Measurements from ENCODE around the gene AMH.

The AMH gene

GRCh38 chr19:2286402-2287140, 37.4 kb downstream of the AMH start:
- peaks cover 4 to 19% of the 10 kb centered on the region in 2 donors for H3K4me1 ChIP-seq (ENCODE audit: control insufficient read depth in 2 of 2, insufficient read depth in 2 of 2, low read length in 2 of 2)
- H3K9me3 ChIP-seq (ENCODE audit: control insufficient read depth in 2 of 2, low read length in 2 of 2), result no peaks in the 10 kb centered on the region
- H3K27ac ChIP-seq (ENCODE audit: low read depth in 2 of 2, low read length in 2 of 2), result no peak overlapping the region
- H3K4me3 ChIP-seq (ENCODE audit: low read length in 2 of 2), result no peak overlapping the region
- no peaks in the 10 kb centered on the region for H3K36me3 ChIP-seq (ENCODE audit: control insufficient read depth in 2 of 2, insufficient read depth in 2 of 2, low read length in 2 of 2)
- H3K9ac ChIP-seq (ENCODE audit: low read depth in 1 of 2, low read length in 2 of 2), result no peak overlapping the region
- peaks cover 17 to 43% of the 10 kb centered on the region in 2 donors for H3K27me3 ChIP-seq (ENCODE audit: control insufficient read depth in 2 of 2, insufficient read depth in 2 of 2, low read length in 2 of 2)

GRCh38 chr19:2287585-2288337, 38.6 kb downstream of the AMH start:
- Histone ChIP-seq H3K4me1 (ENCODE audit: control insufficient read depth in 2 of 2, insufficient read depth in 2 of 2, low read length in 2 of 2) (peaks cover 0 to 14% of the 10 kb centered on the region in 2 donors), H3K27me3 (ENCODE audit: control insufficient read depth in 2 of 2, insufficient read depth in 2 of 2, low read length in 2 of 2) (peaks cover 21 to 46% of the 10 kb centered on the region in 2 donors)

GRCh38 chr19:2288338-2288817, 39.3 kb downstream of the AMH start:
- peak overlapping the region in 1 of 2 donors; percentile 76 for H3K27ac ChIP-seq (ENCODE audit: low read depth in 2 of 2, low read length in 2 of 2)
- H3K9ac ChIP-seq (ENCODE audit: low read depth in 1 of 2, low read length in 2 of 2), result no peak overlapping the region
- H3K4me3 ChIP-seq (ENCODE audit: low read length in 2 of 2), result no peak overlapping the region
- H3K9me3 ChIP-seq (ENCODE audit: control insufficient read depth in 2 of 2, low read length in 2 of 2), result no peaks in the 10 kb centered on the region
- no peaks in the 10 kb centered on the region for H3K36me3 ChIP-seq (ENCODE audit: control insufficient read depth in 2 of 2, insufficient read depth in 2 of 2, low read length in 2 of 2)
- peaks cover 0 to 14% of the 10 kb centered on the region in 2 donors for H3K4me1 ChIP-seq (ENCODE audit: control insufficient read depth in 2 of 2, insufficient read depth in 2 of 2, low read length in 2 of 2)
- peaks cover 21 to 46% of the 10 kb centered on the region in 2 donors for H3K27me3 ChIP-seq (ENCODE audit: control insufficient read depth in 2 of 2, insufficient read depth in 2 of 2, low read length in 2 of 2)

More at GRCh38 chr19:2287585-2288337, 38.6 kb downstream of the AMH start:
- no peaks in the 10 kb centered on the region for H3K36me3 ChIP-seq (ENCODE audit: control insufficient read depth in 2 of 2, insufficient read depth in 2 of 2, low read length in 2 of 2)
- H3K9ac ChIP-seq (ENCODE audit: low read depth in 1 of 2, low read length in 2 of 2), result no peak overlapping the region
- no peak overlapping the region for H3K27ac ChIP-seq (ENCODE audit: low read depth in 2 of 2, low read length in 2 of 2)
- H3K9me3 ChIP-seq (ENCODE audit: control insufficient read depth in 2 of 2, low read length in 2 of 2), result no peaks in the 10 kb centered on the region
- no peak overlapping the region for H3K4me3 ChIP-seq (ENCODE audit: low read length in 2 of 2)

- Histone ChIP-seq H3K36me3 (ENCODE audit: control insufficient read depth in 2 of 2, insufficient read depth in 2 of 2, low read length in 2 of 2) (no peaks in the 10 kb centered on the region), H3K4me3 (ENCODE audit: low read length in 2 of 2) (peak overlapping the region in 1 of 2 donors; percentile 33), H3K27me3 (ENCODE audit: control insufficient read depth in 2 of 2, insufficient read depth in 2 of 2, low read length in 2 of 2) (peaks cover 25 to 50% of the 10 kb centered on the region in 2 donors), H3K9ac (ENCODE audit: low read depth in 1 of 2, low read length in 2 of 2) (no peak overlapping the region), H3K27ac (ENCODE audit: low read depth in 2 of 2, low read length in 2 of 2) (peak overlapping the region in 1 of 2 donors; percentile 76), H3K4me1 (ENCODE audit: control insufficient read depth in 2 of 2, insufficient read depth in 2 of 2, low read length in 2 of 2) (peaks cover 0 to 16% of the 10 kb centered on the region in 2 donors), H3K9me3 (ENCODE audit: control insufficient read depth in 2 of 2, low read length in 2 of 2) (no peaks in the 10 kb centered on the region)
Measured at GRCh38 chr19:2288818-2289713, 39.9 kb downstream of the AMH start.

- H3K27ac ChIP-seq (ENCODE audit: low read depth in 2 of 2, low read length in 2 of 2), result peak overlapping the region in 1 of 2 donors; percentile 76
- H3K9ac ChIP-seq (ENCODE audit: low read depth in 1 of 2, low read length in 2 of 2), result peak overlapping the region in 1 of 2 donors; percentile 14
- peak overlapping the region; percentile 49 to 64 for H3K4me3 ChIP-seq (ENCODE audit: low read length in 2 of 2)
- peaks cover 27 to 53% of the 10 kb centered on the region in 2 donors for H3K27me3 ChIP-seq (ENCODE audit: control insufficient read depth in 2 of 2, insufficient read depth in 2 of 2, low read length in 2 of 2)
- peaks cover 0 to 17% of the 10 kb centered on the region in 2 donors for H3K4me1 ChIP-seq (ENCODE audit: control insufficient read depth in 2 of 2, insufficient read depth in 2 of 2, low read length in 2 of 2)
- H3K9me3 ChIP-seq (ENCODE audit: control insufficient read depth in 2 of 2, low read length in 2 of 2), result no peaks in the 10 kb centered on the region
- H3K36me3 ChIP-seq (ENCODE audit: control insufficient read depth in 2 of 2, insufficient read depth in 2 of 2, low read length in 2 of 2), result no peaks in the 10 kb centered on the region
Measured at GRCh38 chr19:2289714-2290435, 40.8 kb downstream of the AMH start.

GRCh38 chr19:2290441-2291184, 41.5 kb downstream of the AMH start:
- Histone ChIP-seq H3K36me3 (ENCODE audit: control insufficient read depth in 2 of 2, insufficient read depth in 2 of 2, low read length in 2 of 2) (no peaks in the 10 kb centered on the region), H3K4me1 (ENCODE audit: control insufficient read depth in 2 of 2, insufficient read depth in 2 of 2, low read length in 2 of 2) (peaks cover 0 to 17% of the 10 kb centered on the region in 2 donors), H3K9me3 (ENCODE audit: control insufficient read depth in 2 of 2, low read length in 2 of 2) (no peaks in the 10 kb centered on the region), H3K4me3 (ENCODE audit: low read length in 2 of 2) (peak overlapping the region; percentile 49 to 64), H3K27me3 (ENCODE audit: control insufficient read depth in 2 of 2, insufficient read depth in 2 of 2, low read length in 2 of 2) (peaks cover 29 to 55% of the 10 kb centered on the region in 2 donors), H3K9ac (ENCODE audit: low read depth in 1 of 2, low read length in 2 of 2) (no peak overlapping the region), H3K27ac (ENCODE audit: low read depth in 2 of 2, low read length in 2 of 2) (peak overlapping the region in 1 of 2 donors; percentile 76)

- peak overlapping the region in 1 of 2 donors; percentile 76 for H3K27ac ChIP-seq (ENCODE audit: low read depth in 2 of 2, low read length in 2 of 2)
Measured at GRCh38 chr19:2291185-2291751, 42.1 kb downstream of the AMH start.

GRCh38 chr19:2294687-2295335, 45.7 kb downstream of the AMH start:
- Histone ChIP-seq H3K4me3 (ENCODE audit: low read length in 2 of 2) (no peak overlapping the region), H3K4me1 (ENCODE audit: control insufficient read depth in 2 of 2, insufficient read depth in 2 of 2, low read length in 2 of 2) (peaks cover 0 to 12% of the 10 kb centered on the region in 2 donors), H3K9me3 (ENCODE audit: control insufficient read depth in 2 of 2, low read length in 2 of 2) (no peaks in the 10 kb centered on the region), H3K27me3 (ENCODE audit: control insufficient read depth in 2 of 2, insufficient read depth in 2 of 2, low read length in 2 of 2) (peaks cover 15 to 37% of the 10 kb centered on the region in 2 donors), H3K9ac (ENCODE audit: low read depth in 1 of 2, low read length in 2 of 2) (no peak overlapping the region), H3K27ac (ENCODE audit: low read depth in 2 of 2, low read length in 2 of 2) (no peak overlapping the region), H3K36me3 (ENCODE audit: control insufficient read depth in 2 of 2, insufficient read depth in 2 of 2, low read length in 2 of 2) (no peaks in the 10 kb centered on the region)

More at GRCh38 chr19:2291185-2291751, 42.1 kb downstream of the AMH start:
- peaks cover 30 to 57% of the 10 kb centered on the region in 2 donors for H3K27me3 ChIP-seq (ENCODE audit: control insufficient read depth in 2 of 2, insufficient read depth in 2 of 2, low read length in 2 of 2)
- peaks cover 0 to 17% of the 10 kb centered on the region in 2 donors for H3K4me1 ChIP-seq (ENCODE audit: control insufficient read depth in 2 of 2, insufficient read depth in 2 of 2, low read length in 2 of 2)
- no peak overlapping the region for H3K9ac ChIP-seq (ENCODE audit: low read depth in 1 of 2, low read length in 2 of 2)
- H3K36me3 ChIP-seq (ENCODE audit: control insufficient read depth in 2 of 2, insufficient read depth in 2 of 2, low read length in 2 of 2), result no peaks in the 10 kb centered on the region
- no peaks in the 10 kb centered on the region for H3K9me3 ChIP-seq (ENCODE audit: control insufficient read depth in 2 of 2, low read length in 2 of 2)
- peak overlapping the region in 1 of 2 donors; percentile 64 for H3K4me3 ChIP-seq (ENCODE audit: low read length in 2 of 2)

Measured in mucosa of rectum (tissue), 2 donors.